Testis (tissue), 3 donors: ENCODE data around the gene PRDM2. TPM values are rescaled to one million over a fixed set of nuclear protein-coding genes. Genes with fewer than 3 reads are reported as not detected.

Experiments used
- DNase-seq: peaks from one replicate; pipeline ENCODE4 v3.0.0-alpha.2; 2019
- H3K27ac ChIP-seq, 2 donors: fragments of 200-600 bp; sonication (generic); one replicate each; pipeline ENCODE4 v1.5.1; 2019
- H3K27me3 ChIP-seq: fragments of 200-600 bp; sonication (generic); one replicate; pipeline ENCODE4 v1.5.1; 2019
- H3K36me3 ChIP-seq: fragments of 200-600 bp; sonication (generic); one replicate; pipeline ENCODE4 v1.5.1; 2017; ENCODE audit warnings: low read depth; ENCODE audit errors: missing control alignments
- H3K4me1 ChIP-seq: fragments of 200-600 bp; sonication (generic); one replicate; pipeline ENCODE4 v1.5.1; 2019
- H3K4me3 ChIP-seq, 2 donors: fragments of 200-600 bp; sonication (generic); one replicate each; pipeline ENCODE4 v1.5.1; 2017 to 2019
- H3K9me3 ChIP-seq: fragments of 200-600 bp; sonication (generic); one replicate; pipeline ENCODE4 v1.5.1; 2017
- POLR2A ChIP-seq: fragments of 450-650 bp; IDR thresholded peaks from one replicate; pipeline ENCODE4 v1.6.1; 2017; ENCODE audit warnings: antibody characterized with exemption, mild to moderate bottlenecking, moderate library complexity
- WGBS, 2 donors: methylation state at CpG; one replicate each; pipeline ENCODE4 v1.1.5; 2018; 5-methylcytosine and 5-hydroxymethylcytosine counted together
- intact Hi-C: fragments of 100-400 bp; cut with DNase I; formaldehyde crosslinking; loops from one replicate; pipeline ENCODE4 v1.15.1; 2023; ENCODE audit warnings: low total_unique reads
- polyA plus RNA-seq: library from polyadenylated mRNA; stranded (reverse); fragments of 350-450 nt; fragmentation: Illumina TruSeq; extraction: RNeasy Lipid Tissue Mini Kit (QIAGEN cat#74804); gene quantifications from one replicate; pipeline ENCODE4 v1.2.3, GENCODE V29; 2014; ENCODE audit warnings: low read depth, low replicate concordance; ENCODE audit not compliant: insufficient read depth
- total RNA-seq, 2 donors: library from RNA; depleted of rRNA; stranded (reverse); fragments of >200 nt; gene quantifications; one replicate each; pipeline ENCODE4 v1.2.3, GENCODE V29; 2016
- TF ChIP-seq, protein P1 (sequence below), 3 experiments: fragments of 450-650 bp in 2 of 3; fragments of 200-600 bp in 1 of 3; sonication (generic) in 1 of 3; IDR thresholded peaks; one replicate each; pipeline ENCODE4 v1.5.1; 2016 to 2019; ENCODE audit warnings: antibody characterized with exemption in 3 of 3, mild to moderate bottlenecking in 2 of 3, moderate library complexity in 1 of 3

The PRDM2 gene
- total and polyA plus RNA-seq, 3 donors from 2014 or later = 43.5 to 75.1 (median 55.5) TPM

GRCh38 chr1:13753636-13754402, 53.8 kb downstream of the PRDM2 start:
- intact Hi-C loops = no loop called here
- Histone ChIP-seq H3K9me3 (no peaks in the 10 kb centered on the region), H3K27me3 (no peaks in the 10 kb centered on the region), H3K36me3 (no peaks in the 10 kb centered on the region), H3K4me3 (no peak overlapping the region), H3K4me1 (peaks cover 16% of the 10 kb centered on the region), H3K27ac (no peak overlapping the region)
- 78 to 80% methylated on average over 5 of the region's 5 CpGs for WGBS, 2 donors
- no peak for DNase-seq
- TF ChIP-seq POLR2A = no peak
- TF ChIP-seq, protein P1, sequence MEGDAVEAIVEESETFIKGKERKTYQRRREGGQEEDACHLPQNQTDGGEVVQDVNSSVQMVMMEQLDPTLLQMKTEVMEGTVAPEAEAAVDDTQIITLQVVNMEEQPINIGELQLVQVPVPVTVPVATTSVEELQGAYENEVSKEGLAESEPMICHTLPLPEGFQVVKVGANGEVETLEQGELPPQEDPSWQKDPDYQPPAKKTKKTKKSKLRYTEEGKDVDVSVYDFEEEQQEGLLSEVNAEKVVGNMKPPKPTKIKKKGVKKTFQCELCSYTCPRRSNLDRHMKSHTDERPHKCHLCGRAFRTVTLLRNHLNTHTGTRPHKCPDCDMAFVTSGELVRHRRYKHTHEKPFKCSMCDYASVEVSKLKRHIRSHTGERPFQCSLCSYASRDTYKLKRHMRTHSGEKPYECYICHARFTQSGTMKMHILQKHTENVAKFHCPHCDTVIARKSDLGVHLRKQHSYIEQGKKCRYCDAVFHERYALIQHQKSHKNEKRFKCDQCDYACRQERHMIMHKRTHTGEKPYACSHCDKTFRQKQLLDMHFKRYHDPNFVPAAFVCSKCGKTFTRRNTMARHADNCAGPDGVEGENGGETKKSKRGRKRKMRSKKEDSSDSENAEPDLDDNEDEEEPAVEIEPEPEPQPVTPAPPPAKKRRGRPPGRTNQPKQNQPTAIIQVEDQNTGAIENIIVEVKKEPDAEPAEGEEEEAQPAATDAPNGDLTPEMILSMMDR (IDR thresholded peaks at IDR 0.05) = no peak

- 74 to 76% methylated on average over 5 to 6 of the region's 6 CpGs for WGBS, 2 donors
- TF ChIP-seq, protein P1 (IDR thresholded peaks at IDR 0.05) = no peak
- TF ChIP-seq POLR2A = no peak
- H3K4me1 ChIP-seq = peaks cover 19% of the 10 kb centered on the region
- H3K27ac ChIP-seq = no peak overlapping the region
- no peaks in the 10 kb centered on the region for H3K9me3 ChIP-seq
- H3K4me3 ChIP-seq = no peak overlapping the region
- H3K27me3 ChIP-seq = no peaks in the 10 kb centered on the region
- intact Hi-C loops = no loop called here
- no peaks in the 10 kb centered on the region for H3K36me3 ChIP-seq
- DNase-seq = no peak
Measured at GRCh38 chr1:13754510-13755103, 54.6 kb downstream of the PRDM2 start.

- 76 to 89% methylated on average over 4 of the region's 4 CpGs for WGBS, 2 donors
- TF ChIP-seq POLR2A = no peak
- TF ChIP-seq, protein P1 (IDR thresholded peaks at IDR 0.05) = no peak
- Histone ChIP-seq H3K27ac (no peak overlapping the region), H3K9me3 (no peaks in the 10 kb centered on the region), H3K36me3 (no peaks in the 10 kb centered on the region), H3K27me3 (no peaks in the 10 kb centered on the region), H3K4me1 (peaks cover 10% of the 10 kb centered on the region), H3K4me3 (no peak overlapping the region)
- intact Hi-C loops = no loop called here
- DNase-seq = no peak
Measured at GRCh38 chr1:13756557-13757315, 56.7 kb downstream of the PRDM2 start.

DNA sequence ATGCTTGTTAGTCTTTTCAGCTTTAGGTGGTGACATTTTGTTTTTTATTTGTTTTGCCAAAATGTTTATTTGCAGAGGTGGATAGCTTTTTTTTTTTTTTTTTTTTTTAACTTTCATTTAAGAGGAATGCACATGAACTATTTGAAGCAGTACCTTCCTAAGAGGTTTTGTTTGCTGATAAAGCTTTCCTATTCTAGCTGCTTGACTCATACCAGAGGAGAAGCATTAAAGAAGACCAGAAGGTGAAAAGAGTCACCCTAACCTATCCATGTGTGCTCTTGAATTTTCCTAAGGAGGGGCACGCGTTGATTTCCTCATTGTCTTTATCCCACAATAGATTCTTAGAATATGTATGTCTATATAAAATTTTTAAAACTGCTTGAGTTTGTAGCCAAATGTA, 57.7 kb downstream of the PRDM2 start:
- Histone ChIP-seq H3K27me3 (no peaks in the 10 kb centered on the region), H3K4me1 (peaks cover 12% of the 10 kb centered on the region), H3K27ac (no peak overlapping the region), H3K9me3 (no peaks in the 10 kb centered on the region), H3K36me3 (no peaks in the 10 kb centered on the region), H3K4me3 (no peak overlapping the region)
- no peak for TF ChIP-seq POLR2A
- 91 to 93% methylated on average over 2 of the region's 2 CpGs for WGBS, 2 donors
- intact Hi-C loops = no loop called here
- no peak for DNase-seq

DNA sequence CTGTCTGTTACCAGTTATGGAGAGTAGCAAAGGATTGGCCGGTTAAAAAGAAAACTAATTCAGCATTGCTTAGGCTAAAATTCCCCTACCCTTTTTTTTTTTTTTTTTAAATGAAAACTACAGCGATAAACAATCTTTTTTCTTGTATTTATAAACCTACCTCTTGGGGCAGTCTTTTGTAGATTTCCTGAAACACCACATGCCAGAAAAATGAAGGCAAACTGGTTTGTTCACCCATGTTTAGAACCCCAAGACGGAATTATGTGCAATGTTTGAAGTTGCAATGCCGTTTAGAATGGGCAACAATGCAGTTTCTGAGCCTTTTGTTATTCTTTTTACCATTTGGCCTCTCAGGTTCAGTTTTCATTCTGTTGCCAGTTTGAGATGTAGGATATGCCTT, 59.1 kb downstream of the PRDM2 start:
- Histone ChIP-seq H3K27ac (no peak overlapping the region), H3K27me3 (no peaks in the 10 kb centered on the region), H3K4me1 (peaks cover 19% of the 10 kb centered on the region), H3K36me3 (no peaks in the 10 kb centered on the region), H3K9me3 (no peaks in the 10 kb centered on the region), H3K4me3 (no peak overlapping the region)
- intact Hi-C loops = no loop called here
- TF ChIP-seq POLR2A = no peak
- TF ChIP-seq, protein P1 (IDR thresholded peaks at IDR 0.05) = no peak
- no peak for DNase-seq
- 66 to 77% methylated on average over 4 of the region's 4 CpGs for WGBS, 2 donors
